Mesothelial cell of epicardium (in vitro differentiated cells): ENCODE data around the gene ADGRF1. TPM values are rescaled to one million over a fixed set of nuclear protein-coding genes. Genes with fewer than 3 reads are reported as not detected.

Experiments used
- DNase-seq, 2 experiments: peaks; one replicate each; pipeline ENCODE4 v3.0.0; 2021; ENCODE audit warnings: low spot score in 2 of 2; ENCODE audit not compliant: unreplicated experiment in 2 of 2
- H3K27ac Mint-ChIP-seq: 2 replicates; pipeline ENCODE4 v1.8.0; 2021; ENCODE audit warnings: mixed read lengths
- H3K27me3 Mint-ChIP-seq: 2 replicates; pipeline ENCODE4 v1.8.0; 2021; ENCODE audit warnings: low read depth, mixed read lengths
- H3K36me3 Mint-ChIP-seq: 2 replicates; pipeline ENCODE4 v1.8.0; 2021; ENCODE audit warnings: mixed read lengths
- H3K4me1 Mint-ChIP-seq: 2 replicates; pipeline ENCODE4 v1.8.0; 2021; ENCODE audit warnings: mixed read lengths
- H3K4me3 Mint-ChIP-seq: 2 replicates; pipeline ENCODE4 v1.8.0; 2021; ENCODE audit warnings: mild to moderate bottlenecking, moderate library complexity, mixed read lengths
- H3K9me3 Mint-ChIP-seq: 2 replicates; pipeline ENCODE4 v1.8.0; 2021; ENCODE audit warnings: mixed read lengths
- CTCF ChIP-seq: fragments of 200-600 bp; sonication (generic); IDR thresholded peaks from one replicate; pipeline ENCODE4 v1.5.0; 2021; ENCODE audit warnings: antibody characterized with exemption; ENCODE audit not compliant: unreplicated experiment
- total RNA-seq: library from RNA; stranded (reverse); gene quantifications from 3 replicates; pipeline ENCODE4 v1.2.1, GENCODE V29; 2021

ADGRF1 gene
- total RNA-seq, 1 donor from 2014 or later = 1.4 TPM

DNA sequence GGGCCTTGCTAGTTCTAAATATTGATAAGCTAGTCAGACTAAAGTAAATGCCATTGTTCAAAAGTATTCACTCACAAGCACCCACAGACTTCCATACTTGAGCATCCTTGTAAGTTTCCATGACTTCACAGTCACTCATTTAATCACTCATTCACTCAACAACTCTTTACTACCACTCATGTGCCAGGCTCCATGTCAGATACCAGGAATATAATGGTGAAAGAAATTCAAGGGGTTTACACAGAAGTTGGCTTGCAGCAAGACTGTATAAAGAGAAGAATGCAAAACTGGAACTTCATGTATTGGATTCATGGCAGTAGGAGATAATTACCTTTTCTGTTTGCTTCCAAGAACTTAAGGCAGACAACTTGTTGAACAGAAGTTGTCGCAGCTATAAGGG, 36.6 kb downstream of the ADGRF1 start:
- H3K4me3 Mint-ChIP-seq = no peak overlapping the region
- no peak overlapping the region for H3K27ac Mint-ChIP-seq
- no peaks in the 10 kb centered on the region for H3K9me3 Mint-ChIP-seq
- DNase-seq = no peak
- no peaks in the 10 kb centered on the region for H3K27me3 Mint-ChIP-seq
- peaks cover 13% of the 10 kb centered on the region for H3K4me1 Mint-ChIP-seq
- H3K36me3 Mint-ChIP-seq = no peaks in the 10 kb centered on the region
- TF ChIP-seq CTCF = no peak

DNA sequence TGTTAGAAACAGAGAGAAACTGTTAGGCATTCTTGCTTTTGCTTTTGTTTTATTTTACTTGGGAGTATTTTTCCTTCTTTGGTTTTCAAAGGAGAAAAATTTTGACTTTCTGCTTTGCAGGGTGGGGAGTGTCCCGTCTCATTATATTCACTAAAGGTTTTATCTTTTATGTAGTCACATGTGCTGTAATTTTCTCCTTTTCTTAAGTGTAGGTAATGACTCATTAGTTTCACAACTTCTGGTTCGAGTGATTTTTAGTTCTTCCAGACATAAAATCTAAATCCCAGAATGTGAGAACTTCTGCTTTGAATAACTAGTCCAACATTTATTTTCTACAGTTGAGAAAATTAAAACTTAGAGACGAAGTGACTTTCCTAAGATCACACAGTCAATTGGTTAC, 37.7 kb downstream of the ADGRF1 start:
- TF ChIP-seq CTCF = no peak
- DNase-seq = no peak
- Mint-ChIP-seq H3K27ac (no peak overlapping the region), H3K4me3 (no peak overlapping the region), H3K9me3 (no peaks in the 10 kb centered on the region), H3K36me3 (no peaks in the 10 kb centered on the region), H3K27me3 (no peaks in the 10 kb centered on the region), H3K4me1 (peaks cover 13% of the 10 kb centered on the region)

DNA sequence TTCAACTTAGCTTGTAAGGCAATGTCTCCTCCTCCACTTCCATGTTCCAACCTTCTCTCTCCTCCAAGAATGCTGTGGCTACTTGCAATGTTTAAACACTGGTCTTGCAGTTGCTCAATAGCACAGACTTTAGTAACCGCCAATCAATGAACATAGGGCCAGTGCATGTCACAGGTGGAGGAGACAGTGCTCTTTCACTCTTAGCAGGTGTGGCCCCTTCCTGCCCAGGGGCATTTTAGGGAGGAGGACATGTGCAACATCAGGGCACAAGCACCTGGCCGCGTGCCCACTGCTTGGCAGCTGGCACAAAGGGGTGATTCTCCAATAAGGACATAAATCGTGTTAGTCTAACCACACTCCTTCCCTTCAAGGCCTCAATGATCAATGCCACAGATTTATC, 41.3 kb downstream of the ADGRF1 start:
- Mint-ChIP-seq H3K36me3 (no peaks in the 10 kb centered on the region), H3K27ac (no peak overlapping the region), H3K27me3 (no peaks in the 10 kb centered on the region), H3K9me3 (no peaks in the 10 kb centered on the region), H3K4me1 (peaks cover 16% of the 10 kb centered on the region), H3K4me3 (no peak overlapping the region)
- no peak for DNase-seq
- TF ChIP-seq CTCF = no peak

GRCh38 chr6:46998436-46999017, 43.6 kb downstream of the ADGRF1 start:
- Mint-ChIP-seq H3K27me3 (no peaks in the 10 kb centered on the region), H3K9me3 (no peaks in the 10 kb centered on the region), H3K4me1 (peaks cover 16% of the 10 kb centered on the region), H3K36me3 (no peaks in the 10 kb centered on the region), H3K4me3 (no peak overlapping the region), H3K27ac (no peak overlapping the region)
- no peak for TF ChIP-seq CTCF
- DNase-seq = no peak

DNA sequence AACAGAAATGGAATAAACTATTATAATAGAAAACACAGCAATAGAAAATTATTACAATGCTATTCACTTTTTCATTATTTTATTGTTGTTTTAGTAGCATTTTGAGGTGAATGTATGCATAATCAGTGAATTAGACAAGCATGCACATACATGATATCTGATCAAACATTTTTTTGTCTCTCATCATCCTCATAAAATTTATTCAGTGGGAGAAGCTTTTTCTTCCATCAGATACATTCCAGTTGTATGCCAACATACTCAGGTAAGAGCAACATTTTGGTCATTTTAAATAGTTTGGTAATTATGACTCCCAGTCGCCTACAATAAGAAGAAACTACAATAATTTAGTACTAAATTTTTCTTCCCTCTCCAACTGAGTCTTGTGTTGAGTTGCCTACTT, 44.5 kb downstream of the ADGRF1 start:
- no peak for TF ChIP-seq CTCF
- Mint-ChIP-seq H3K4me1 (peaks cover 14% of the 10 kb centered on the region), H3K4me3 (no peak overlapping the region), H3K36me3 (no peaks in the 10 kb centered on the region), H3K27me3 (no peaks in the 10 kb centered on the region), H3K27ac (no peak overlapping the region), H3K9me3 (no peaks in the 10 kb centered on the region)
- no peak for DNase-seq
